Ovary (tissue), 3 donors: ENCODE results near the gene CDX4.

Source experiments
- POLR2A ChIP-seq: fragments of 450-650 bp; IDR thresholded peaks from one replicate; pipeline ENCODE4 v1.6.1; 2017; ENCODE audit warnings: antibody characterized with exemption, mild to moderate bottlenecking, moderate library complexity
- TF ChIP-seq, protein P1 (sequence below), 3 donors: fragments of 450-650 bp in 2 of 3; fragments of 200-600 bp in 1 of 3; IDR thresholded peaks; one replicate each; pipeline versions ENCODE4 v1.5.1 to v1.8.0; 2016 to 2022; ENCODE audit warnings: antibody characterized with exemption in 3 of 3, mild to moderate bottlenecking in 1 of 3
- donor health status: DM: no; HTN: no; CAD: no.

DNA sequence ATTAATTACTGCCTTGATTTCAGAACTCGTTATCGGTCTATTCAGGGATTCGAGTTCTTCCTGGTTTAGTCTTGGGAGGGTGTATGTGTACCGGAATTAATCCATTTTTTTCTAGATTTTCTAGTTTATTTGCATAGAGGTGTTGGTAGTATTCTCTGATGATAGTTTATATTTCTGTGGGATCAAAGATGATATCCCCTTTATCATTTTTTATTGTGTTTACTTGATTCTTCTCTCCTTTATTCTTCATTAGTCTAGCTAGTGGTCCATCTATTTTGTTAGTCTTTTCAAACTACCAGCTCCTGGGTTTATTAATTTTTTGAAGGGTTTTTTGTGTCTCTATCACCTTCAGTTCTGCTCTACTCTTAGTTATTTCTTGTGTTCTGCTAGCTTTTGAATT is 32.1 kb downstream of the CDX4 start:
- TF ChIP-seq POLR2A = no peak
- TF ChIP-seq, protein P1, sequence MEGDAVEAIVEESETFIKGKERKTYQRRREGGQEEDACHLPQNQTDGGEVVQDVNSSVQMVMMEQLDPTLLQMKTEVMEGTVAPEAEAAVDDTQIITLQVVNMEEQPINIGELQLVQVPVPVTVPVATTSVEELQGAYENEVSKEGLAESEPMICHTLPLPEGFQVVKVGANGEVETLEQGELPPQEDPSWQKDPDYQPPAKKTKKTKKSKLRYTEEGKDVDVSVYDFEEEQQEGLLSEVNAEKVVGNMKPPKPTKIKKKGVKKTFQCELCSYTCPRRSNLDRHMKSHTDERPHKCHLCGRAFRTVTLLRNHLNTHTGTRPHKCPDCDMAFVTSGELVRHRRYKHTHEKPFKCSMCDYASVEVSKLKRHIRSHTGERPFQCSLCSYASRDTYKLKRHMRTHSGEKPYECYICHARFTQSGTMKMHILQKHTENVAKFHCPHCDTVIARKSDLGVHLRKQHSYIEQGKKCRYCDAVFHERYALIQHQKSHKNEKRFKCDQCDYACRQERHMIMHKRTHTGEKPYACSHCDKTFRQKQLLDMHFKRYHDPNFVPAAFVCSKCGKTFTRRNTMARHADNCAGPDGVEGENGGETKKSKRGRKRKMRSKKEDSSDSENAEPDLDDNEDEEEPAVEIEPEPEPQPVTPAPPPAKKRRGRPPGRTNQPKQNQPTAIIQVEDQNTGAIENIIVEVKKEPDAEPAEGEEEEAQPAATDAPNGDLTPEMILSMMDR (IDR thresholded peaks at IDR 0.05) = no peak
